Esophagus muscularis mucosa (tissue), 4 donors: ENCODE data around the gene AVL9.

Source experiments
- EP300 ChIP-seq: sonication (generic); formaldehyde crosslinking; IDR thresholded peaks from one replicate; pipeline ENCODE4 v1.6.1; 2017; ENCODE audit warnings: antibody characterized with exemption
- POLR2A ChIP-seq: fragments of 450-650 bp; IDR thresholded peaks from one replicate; pipeline ENCODE4 v1.6.1; 2017; ENCODE audit warnings: antibody characterized with exemption, moderate library complexity, mild to moderate bottlenecking, low read depth
- POLR2AphosphoS5 ChIP-seq, 2 donors: sonication (generic); formaldehyde crosslinking; IDR thresholded peaks; one replicate each; pipeline ENCODE4 v1.6.1; 2017; ENCODE audit warnings: antibody characterized with exemption in 2 of 2
- TF ChIP-seq, protein P1 (sequence below), 3 experiments: fragments of 200-600 bp in 2 of 3; fragments of 450-650 bp in 1 of 3; sonication (generic) in 2 of 3; IDR thresholded peaks; one replicate each; pipeline ENCODE4 v1.5.1; 2017 to 2019; ENCODE audit warnings: antibody characterized with exemption in 3 of 3, mild to moderate bottlenecking in 2 of 3, moderate library complexity in 1 of 3

DNA sequence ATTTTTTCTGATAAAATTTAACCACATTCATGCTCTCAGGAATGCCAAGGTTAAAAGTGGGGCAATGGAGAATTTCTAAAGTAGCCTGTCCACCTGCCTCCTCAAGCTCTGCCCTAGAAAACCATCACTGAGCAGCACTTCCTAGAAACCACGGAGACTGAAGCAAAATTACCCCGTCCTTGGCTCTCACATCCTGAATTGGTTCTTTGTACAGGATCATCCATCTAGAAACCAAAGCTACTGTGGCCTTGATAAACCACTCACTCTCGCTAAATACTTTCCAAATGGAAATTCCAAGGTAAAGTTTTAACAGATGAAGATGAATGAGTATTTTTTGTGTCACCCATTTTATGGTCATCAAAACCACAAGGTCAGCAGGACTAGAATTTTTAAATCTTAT, 96.6 kb downstream of the AVL9 start:
- TF ChIP-seq, protein P1, sequence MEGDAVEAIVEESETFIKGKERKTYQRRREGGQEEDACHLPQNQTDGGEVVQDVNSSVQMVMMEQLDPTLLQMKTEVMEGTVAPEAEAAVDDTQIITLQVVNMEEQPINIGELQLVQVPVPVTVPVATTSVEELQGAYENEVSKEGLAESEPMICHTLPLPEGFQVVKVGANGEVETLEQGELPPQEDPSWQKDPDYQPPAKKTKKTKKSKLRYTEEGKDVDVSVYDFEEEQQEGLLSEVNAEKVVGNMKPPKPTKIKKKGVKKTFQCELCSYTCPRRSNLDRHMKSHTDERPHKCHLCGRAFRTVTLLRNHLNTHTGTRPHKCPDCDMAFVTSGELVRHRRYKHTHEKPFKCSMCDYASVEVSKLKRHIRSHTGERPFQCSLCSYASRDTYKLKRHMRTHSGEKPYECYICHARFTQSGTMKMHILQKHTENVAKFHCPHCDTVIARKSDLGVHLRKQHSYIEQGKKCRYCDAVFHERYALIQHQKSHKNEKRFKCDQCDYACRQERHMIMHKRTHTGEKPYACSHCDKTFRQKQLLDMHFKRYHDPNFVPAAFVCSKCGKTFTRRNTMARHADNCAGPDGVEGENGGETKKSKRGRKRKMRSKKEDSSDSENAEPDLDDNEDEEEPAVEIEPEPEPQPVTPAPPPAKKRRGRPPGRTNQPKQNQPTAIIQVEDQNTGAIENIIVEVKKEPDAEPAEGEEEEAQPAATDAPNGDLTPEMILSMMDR (IDR thresholded peaks at IDR 0.05): no peak
- TF ChIP-seq POLR2AphosphoS5 (IDR thresholded peaks at IDR 0.05) (no peak), POLR2A (no peak), EP300 (no peak)
